H1 (cell line): ENCODE results near the gene SLC52A1.
A peak's percentile ranks its signal among the peaks of the same experiment; 100 is the strongest.

Experiments used
- CHD1 ChIP-seq: IDR thresholded peaks from 2 replicates; pipeline ENCODE4 v1.6.1; 2012; ENCODE audit warnings: low read depth, low read length, improper control_type of control experiment
- EZH2 ChIP-seq: fragments of 200-600 bp; sonication (generic); IDR thresholded peaks from 2 replicates; pipeline ENCODE4 v1.7.1; 2012; ENCODE audit warnings: low read depth, mild to moderate bottlenecking, moderate library complexity, low read length, inconsistent platforms; ENCODE audit not compliant: severe bottlenecking
- HDAC2 ChIP-seq, 2 experiments: fragments of 300-600 bp in 1 of 2; sonication (generic) in 1 of 2; IDR thresholded peaks; 2 replicates each; pipeline ENCODE4 v1.6.1; 2011 to 2012; ENCODE audit warnings: low read depth in 2 of 2, low read length in 2 of 2, mild to moderate bottlenecking in 2 of 2, moderate library complexity in 2 of 2, borderline replicate concordance in 1 of 2, inconsistent platforms in 1 of 2
- POLR2A ChIP-seq, 2 experiments: IDR thresholded peaks; 1 replicate in 1 of 2; 2 replicates in 1 of 2; pipeline ENCODE4 v1.6.1; 2011; ENCODE audit warnings: low read depth in 2 of 2, low read length in 2 of 2, mild to moderate bottlenecking in 2 of 2; ENCODE audit errors: control extremely low read depth in 1 of 2
- POLR2AphosphoS5 ChIP-seq: IDR thresholded peaks from 2 replicates; pipeline ENCODE4 v1.6.1; 2011; ENCODE audit warnings: low read depth, low read length
- RBBP5 ChIP-seq: IDR thresholded peaks from 2 replicates; pipeline ENCODE4 v1.7.1; 2012; ENCODE audit warnings: low read depth, mild to moderate bottlenecking, inconsistent platforms, low read length, moderate library complexity, borderline replicate concordance
- SP2 ChIP-seq: IDR thresholded peaks from 2 replicates; pipeline ENCODE4 v1.6.1; 2012; ENCODE audit warnings: mild to moderate bottlenecking, low read length, inconsistent platforms
- TAF1 ChIP-seq: IDR thresholded peaks from 2 replicates; pipeline ENCODE4 v1.6.1; 2011; ENCODE audit warnings: mild to moderate bottlenecking, low read depth, low read length
- TCF12 ChIP-seq: IDR thresholded peaks from 2 replicates; pipeline ENCODE4 v1.6.1; 2011; ENCODE audit warnings: low read depth, mild to moderate bottlenecking, low read length
- ZNF274 ChIP-seq: IDR thresholded peaks from 2 replicates; pipeline ENCODE4 v1.7.0; 2012; ENCODE audit warnings: low read length, borderline replicate concordance; ENCODE audit errors: extremely low read depth
- TF ChIP-seq, protein P1 (sequence below), 3 experiments: IDR thresholded peaks; 1 replicate in 2 of 3; 2 replicates in 1 of 3; pipeline versions ENCODE4 v1.5.1 to v1.6.1; 2011; ENCODE audit warnings: low read length in 3 of 3, mild to moderate bottlenecking in 3 of 3, inconsistent platforms in 2 of 3, low read depth in 1 of 3, moderate library complexity in 1 of 3; ENCODE audit not compliant: insufficient read depth in 1 of 3; ENCODE audit errors: control extremely low read depth in 1 of 3

DNA sequence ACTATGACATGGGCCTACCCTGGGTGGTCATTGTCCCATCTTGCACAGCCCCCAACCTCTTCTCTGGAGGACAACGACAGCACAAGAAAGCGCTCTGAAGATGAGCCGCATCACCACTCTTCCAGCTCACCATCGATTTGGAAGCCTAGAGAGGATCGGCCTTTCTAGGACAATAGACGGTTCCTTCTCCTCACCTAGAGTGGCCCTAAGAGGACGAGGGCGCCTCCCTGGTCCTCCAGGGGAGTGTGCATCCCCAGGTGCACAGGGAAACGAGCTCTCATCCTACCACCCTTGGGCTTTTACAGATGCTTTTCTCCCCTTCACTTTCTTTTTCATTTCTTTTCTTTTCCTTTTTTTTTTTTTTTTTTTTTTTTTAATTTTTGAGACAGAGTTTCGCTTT is 20.3 kb upstream of the SLC52A1 start:
- TF ChIP-seq CHD1, result no peak
- no peak for TF ChIP-seq RBBP5
- peak; percentile 90 for TF ChIP-seq SP2
- no peak for TF ChIP-seq TAF1
- TF ChIP-seq EZH2, result no peak
- TF ChIP-seq POLR2AphosphoS5, result no peak
- TF ChIP-seq POLR2A (IDR thresholded peaks at IDR 0.05; ENCODE audit: control extremely low read depth in 1 of 2, low read depth in 2 of 2, low read length in 2 of 2), result no peak
- TF ChIP-seq, protein P1, sequence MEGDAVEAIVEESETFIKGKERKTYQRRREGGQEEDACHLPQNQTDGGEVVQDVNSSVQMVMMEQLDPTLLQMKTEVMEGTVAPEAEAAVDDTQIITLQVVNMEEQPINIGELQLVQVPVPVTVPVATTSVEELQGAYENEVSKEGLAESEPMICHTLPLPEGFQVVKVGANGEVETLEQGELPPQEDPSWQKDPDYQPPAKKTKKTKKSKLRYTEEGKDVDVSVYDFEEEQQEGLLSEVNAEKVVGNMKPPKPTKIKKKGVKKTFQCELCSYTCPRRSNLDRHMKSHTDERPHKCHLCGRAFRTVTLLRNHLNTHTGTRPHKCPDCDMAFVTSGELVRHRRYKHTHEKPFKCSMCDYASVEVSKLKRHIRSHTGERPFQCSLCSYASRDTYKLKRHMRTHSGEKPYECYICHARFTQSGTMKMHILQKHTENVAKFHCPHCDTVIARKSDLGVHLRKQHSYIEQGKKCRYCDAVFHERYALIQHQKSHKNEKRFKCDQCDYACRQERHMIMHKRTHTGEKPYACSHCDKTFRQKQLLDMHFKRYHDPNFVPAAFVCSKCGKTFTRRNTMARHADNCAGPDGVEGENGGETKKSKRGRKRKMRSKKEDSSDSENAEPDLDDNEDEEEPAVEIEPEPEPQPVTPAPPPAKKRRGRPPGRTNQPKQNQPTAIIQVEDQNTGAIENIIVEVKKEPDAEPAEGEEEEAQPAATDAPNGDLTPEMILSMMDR (IDR thresholded peaks at IDR 0.05; ENCODE audit: control extremely low read depth in 1 of 3, insufficient read depth in 1 of 3, low read depth in 1 of 3, low read length in 3 of 3), result peak; percentile 41 to 58 (median 50); a peak in 3 of 4 replicates
- TF ChIP-seq ZNF274, result no peak
- TF ChIP-seq TCF12, result no peak
- TF ChIP-seq HDAC2 (IDR thresholded peaks at IDR 0.05; ENCODE audit: borderline replicate concordance in 1 of 2, low read depth in 2 of 2, low read length in 2 of 2), result no peak
